HG03342 (cell line): ENCODE data around the gene MKLN1.
"Not testable (repeated sequence)": the region's sequence is repeated elsewhere in the genome, so short reads cannot be mapped to it uniquely, and the experiment has no call there.

Experiments
- ATAC-seq: cut with Tn5 transposase; IDR thresholded peaks from one replicate; pipeline ENCODE4 v1.9.1; 2021; ENCODE audit warnings: mild to moderate bottlenecking, moderate library complexity; ENCODE audit not compliant: unreplicated experiment

MKLN1 gene

DNA sequence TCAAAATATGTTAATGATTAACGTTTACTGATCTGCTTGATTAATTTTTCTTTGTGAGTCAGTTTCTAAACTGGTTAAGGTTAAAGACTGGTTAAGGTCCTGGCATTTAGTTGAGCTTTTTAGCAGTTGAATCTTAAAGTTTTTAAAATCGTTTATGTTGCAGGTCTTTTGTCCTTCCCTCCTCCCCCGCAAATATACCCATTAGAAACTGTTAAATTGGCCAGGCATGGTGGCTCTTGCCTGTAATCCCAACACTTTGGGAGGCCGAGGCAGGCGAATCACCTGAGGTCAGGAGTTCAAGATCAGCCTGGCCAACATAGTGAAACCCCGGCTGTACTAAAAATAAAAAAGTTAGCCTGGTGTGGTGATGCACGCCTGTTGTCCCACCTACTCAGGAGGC is 127.9 kb downstream of the MKLN1 start:
- no peak for ATAC-seq

GRCh38 chr7:131456338-131456737 is 128.7 kb downstream of the MKLN1 start:
- ATAC-seq, result no peak

GRCh38 chr7:131459256-131459655 is 131.6 kb downstream of the MKLN1 start:
- ATAC-seq, result no peak

DNA sequence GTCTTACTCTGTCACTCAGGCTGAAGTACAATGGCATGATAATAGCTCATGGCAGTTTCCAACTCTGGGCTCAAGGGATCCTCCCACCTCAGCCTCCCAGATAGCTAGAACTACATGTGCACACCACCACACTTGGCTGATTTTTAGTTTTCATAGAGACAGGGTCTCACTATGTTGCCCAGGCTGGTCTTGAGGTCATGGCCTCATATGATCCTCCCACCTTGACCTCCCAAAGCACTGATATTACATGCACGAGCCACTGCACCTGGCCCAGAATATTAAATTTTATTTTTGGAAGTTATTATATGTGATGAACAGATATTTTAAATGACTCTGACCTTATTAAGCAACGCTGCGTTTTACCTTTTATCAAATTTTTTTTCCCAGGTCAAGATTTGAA is 134.4 kb downstream of the MKLN1 start:
- no peak for ATAC-seq

DNA sequence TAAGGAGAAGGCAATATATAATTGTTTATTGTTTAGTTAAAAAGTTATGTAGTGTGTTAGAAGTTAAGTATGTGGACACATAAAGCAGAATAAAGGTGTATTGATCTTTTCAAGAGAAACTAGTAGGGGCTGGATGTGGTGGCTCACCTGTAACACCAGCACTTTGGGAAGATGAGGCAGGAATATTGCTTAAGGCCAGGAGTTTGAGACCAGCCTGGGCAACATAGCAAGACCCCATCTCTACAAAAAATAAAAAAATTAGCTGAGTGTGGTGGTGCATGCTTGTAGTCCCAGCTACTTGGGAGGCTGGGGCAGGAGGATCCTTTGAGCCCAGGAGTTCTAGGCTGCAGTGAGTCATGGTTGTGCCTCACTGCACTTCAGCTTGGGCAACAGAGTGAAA is 135.0 kb downstream of the MKLN1 start:
- ATAC-seq, result not testable (repeated sequence)

GRCh38 chr7:131466735-131467365 is 139.2 kb downstream of the MKLN1 start:
- no peak for ATAC-seq

DNA sequence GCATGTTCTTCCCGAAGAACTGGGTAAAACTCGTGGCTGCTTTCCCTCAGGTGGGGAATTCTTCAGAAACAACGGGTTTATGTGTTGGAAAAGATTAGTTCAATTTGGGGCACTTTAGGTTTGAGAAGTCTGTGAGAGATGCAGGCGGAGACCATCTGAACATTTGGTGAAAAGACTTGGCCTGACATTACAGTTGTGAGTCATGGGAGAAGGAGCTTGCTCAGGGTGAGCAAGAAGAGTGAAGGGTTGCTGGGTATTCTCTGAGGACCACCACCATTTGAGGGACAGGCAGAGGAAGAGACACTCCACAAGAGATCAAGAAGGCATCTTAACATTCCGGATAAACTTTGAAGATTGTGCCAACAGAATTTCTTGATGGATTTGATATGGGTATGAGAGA is 140.1 kb downstream of the MKLN1 start:
- no peak for ATAC-seq

DNA sequence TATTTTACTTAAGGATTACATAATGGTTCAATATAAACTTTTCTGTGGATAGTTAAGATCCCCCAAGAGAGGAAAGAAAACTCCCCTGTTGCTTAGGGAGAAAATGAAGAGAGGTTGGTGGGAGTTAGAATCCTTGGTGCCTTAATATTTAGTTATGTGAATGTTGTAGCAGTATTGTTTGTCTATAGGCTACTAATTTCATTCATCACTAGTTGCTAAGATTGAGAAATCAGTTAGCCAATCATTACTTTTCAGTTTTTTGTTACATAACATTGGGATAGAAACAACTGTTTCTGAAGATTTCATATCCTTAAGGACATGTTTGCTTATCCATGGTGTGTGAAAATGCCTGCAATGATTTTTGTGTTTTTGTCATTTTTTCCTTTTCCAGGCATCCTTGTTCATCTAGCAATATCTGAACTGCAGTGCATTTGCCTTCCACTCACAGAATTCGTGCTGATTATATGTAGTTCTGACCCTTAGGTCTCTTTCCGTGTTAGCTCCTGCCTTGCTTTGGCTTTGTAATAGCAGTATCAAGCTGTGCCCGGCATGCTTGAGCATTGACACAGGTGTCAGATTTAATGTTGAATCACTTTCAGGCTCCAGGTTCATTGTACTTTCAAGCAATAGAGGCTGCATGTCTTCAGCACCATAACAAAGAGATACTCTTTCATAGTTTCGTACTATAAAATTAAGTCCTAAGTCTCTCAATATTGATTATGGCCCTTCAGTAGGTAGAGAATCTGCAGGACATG is 143.8 kb downstream of the MKLN1 start:
- no peak for ATAC-seq

- no peak for ATAC-seq
Observed at GRCh38 chr7:131476740-131477139, 149.1 kb downstream of the MKLN1 start.

- no peak for ATAC-seq
Observed at GRCh38 chr7:131480384-131481315, 153.0 kb downstream of the MKLN1 start.

- ATAC-seq, result no peak
Observed at GRCh38 chr7:131482800-131483199, 155.1 kb downstream of the MKLN1 start.

DNA sequence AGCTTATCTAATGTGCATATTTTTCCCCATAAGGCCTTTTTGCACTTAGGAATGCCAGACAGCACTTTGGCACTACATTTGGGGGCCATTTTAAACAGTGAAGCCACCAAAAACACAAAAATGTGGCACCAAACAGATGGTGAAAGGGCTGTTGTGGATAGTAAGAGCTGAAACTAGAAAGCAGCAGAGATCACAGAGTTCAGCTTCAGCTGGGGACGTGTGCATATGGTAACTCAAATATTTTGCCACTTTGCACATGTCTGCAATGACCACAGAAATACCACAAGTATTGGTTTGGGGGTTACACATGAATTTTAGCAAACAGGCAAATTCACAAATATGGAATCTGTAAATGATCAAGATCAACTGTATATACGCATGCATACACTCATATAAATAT is 155.9 kb downstream of the MKLN1 start:
- ATAC-seq, result no peak

DNA sequence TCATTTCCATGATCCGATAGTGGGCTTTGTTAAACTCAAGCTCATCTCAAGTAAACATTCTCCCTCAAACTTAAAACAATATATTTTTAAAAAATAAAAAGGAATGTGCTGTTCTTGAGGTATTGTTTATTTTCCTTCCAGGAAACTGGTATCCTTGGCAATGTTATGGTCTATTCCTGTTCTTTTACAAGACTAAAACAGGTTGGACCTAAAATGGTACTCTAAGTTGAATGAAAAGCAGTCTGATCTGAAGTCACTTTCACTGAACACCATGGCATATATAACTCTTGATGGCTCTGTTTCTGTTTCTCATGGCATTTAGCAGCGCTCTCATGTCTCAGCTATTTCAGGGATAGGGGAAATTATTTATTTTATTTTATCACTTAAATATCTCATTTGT is 158.7 kb downstream of the MKLN1 start:
- no peak for ATAC-seq

DNA sequence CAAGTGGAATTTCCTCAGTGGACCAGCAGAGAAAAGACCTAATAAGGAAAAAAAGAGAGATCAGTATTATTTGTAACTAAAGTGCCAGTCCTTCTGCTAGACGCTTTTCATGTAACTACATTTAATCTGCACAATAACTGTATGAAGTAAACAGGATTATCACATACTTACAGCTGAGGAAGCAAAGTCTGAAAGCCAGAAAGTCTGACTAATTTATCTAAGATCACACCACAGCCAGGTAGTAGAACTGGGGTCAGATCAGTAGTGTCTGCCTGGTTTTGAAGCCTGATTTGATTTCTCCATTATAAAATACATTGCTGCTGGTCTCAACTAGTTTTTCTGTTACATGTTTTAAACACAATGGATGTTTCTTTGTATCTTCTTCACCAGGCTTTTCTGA is 159.5 kb downstream of the MKLN1 start:
- ATAC-seq, result no peak

GRCh38 chr7:131488361-131488760 is 160.7 kb downstream of the MKLN1 start:
- no peak for ATAC-seq

- no peak for ATAC-seq
Observed at GRCh38 chr7:131489196-131489595, 161.5 kb downstream of the MKLN1 start.

DNA sequence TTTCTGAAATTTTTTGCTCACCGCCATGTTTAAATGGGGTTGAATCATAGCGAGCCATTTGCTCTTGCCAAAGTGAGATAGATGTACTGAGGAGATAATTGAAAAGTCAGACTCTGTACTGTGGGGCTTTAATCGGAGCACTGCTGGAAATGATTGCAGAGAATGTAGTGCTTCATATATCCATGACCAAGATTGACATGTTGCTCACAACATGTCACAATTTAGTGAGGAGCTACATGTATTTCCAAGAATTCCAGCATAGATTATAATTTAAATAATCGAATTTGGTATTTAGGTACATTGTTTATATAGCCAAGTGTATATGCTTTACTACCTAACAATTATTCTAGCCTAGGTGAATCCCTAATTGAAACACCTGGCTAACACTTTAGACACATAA is 162.2 kb downstream of the MKLN1 start:
- no peak for ATAC-seq

DNA sequence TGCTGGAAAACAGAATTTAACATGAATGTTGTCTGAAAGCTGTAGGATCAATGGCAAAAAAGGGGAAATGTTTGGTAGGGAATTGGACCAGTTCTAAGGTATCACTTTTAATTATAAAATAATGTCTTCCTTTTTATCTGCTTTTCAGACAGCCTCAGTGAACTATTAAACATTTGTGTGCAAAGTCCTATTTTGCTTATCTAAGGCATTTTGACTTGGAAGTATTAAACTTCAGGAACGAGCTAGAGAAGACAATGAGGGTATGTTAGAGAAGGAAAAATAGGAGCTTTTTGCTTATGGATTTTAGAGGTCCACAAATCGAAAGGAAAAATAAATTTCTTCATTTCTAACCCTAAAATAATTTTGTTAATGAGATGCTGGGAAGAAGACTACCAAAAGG is 165.4 kb downstream of the MKLN1 start:
- ATAC-seq, result no peak

GRCh38 chr7:131493581-131493980 is 165.9 kb downstream of the MKLN1 start:
- no peak for ATAC-seq

DNA sequence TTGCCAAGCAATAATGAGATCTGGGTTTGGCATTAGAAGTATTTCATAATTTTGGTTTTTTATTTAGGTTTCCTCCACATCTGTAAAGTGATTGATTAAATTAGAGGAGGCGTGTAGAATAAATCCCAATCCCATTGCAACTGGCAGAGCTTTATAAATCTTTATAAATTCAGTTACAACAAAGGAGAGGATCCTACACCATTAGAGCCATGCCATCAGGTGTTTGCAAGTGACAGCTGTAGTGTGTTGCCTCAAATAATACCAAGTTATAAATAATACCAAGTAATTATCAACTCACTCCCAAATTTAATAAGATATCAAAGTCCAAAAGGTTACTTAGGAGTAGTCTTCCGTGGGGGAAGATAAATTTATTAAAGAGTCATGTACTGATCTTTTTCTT is 166.5 kb downstream of the MKLN1 start:
- no peak for ATAC-seq

DNA sequence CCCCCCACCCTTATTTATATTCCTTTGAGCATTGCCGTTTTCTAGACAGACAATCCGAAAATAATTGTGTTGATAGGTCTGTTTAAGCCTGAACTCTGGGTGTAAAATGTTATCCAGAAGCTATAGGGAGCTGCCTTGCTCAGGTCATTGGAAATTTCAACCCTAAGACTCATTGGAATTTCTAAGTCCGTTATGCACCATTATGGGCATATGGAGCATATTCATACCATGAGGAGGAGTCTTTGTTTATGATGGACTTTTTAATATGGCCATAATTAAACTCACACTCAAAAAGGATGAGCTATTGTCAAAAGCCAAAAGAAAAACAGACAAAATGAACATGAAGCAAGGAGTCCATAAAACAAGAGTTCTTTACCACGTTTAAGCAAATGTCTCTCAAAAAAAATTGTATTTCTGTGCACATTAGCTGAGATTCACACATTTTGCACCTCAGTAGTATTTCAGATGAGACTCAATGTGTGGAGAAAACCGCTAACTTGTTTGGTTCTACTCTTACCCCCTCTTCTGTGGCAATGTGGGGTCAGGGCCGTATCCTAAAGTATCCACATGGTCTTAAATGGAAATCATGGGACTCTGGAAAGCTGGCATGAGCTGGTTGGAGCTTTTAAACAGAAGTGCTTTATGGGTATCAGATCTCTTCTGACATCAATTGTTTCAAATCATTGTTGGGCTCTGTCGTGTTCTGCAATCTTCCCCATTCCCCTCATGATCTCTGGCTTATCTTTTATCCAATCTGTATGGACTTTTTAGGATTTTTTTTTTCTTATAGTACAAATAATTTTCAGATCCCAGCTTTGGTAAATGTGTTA is 168.2 kb downstream of the MKLN1 start:
- no peak for ATAC-seq
